ENCODE data around the gene NABP2. TPM values are rescaled to one million over a fixed set of nuclear protein-coding genes. Genes with fewer than 3 reads are reported as not detected.

The NABP2 gene
- total RNA-seq, 1 experiment from 2014 or later = 68.5 TPM

- TF ChIP-seq CTCF (conservative IDR thresholded peaks at IDR 0.05) = no peak
- TF ChIP-seq EZH2 (IDR thresholded peaks at IDR 0.05; ENCODE audit: low read depth) = no peak
- H3K27ac ChIP-seq = no peak overlapping the region
Observed at GRCh38 chr12:56188131-56188777, 35.9 kb upstream of the NABP2 start.

DNA sequence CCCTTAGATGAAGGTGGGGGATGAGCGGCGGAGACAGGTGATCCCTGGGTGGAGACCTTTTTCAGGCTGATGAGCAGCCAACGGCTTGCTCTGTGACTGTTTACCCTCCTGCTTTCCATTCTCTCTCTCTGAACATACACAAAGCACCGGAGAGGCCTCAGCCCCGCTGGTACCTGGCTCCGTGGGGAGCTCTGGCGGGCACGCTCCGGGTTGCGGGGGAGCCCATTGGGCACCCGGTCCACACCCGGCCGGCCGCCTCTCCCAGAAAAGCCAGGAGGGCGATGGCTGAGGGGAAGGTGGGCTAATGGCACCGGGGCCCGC, 35.4 kb upstream of the NABP2 start:
- no peak overlapping the region for H3K27ac ChIP-seq
- H3K79me2 ChIP-seq (ENCODE audit: low read depth) = peaks cover 30% of the 10 kb centered on the region
- peak overlapping the region; percentile 87 for H3K4me3 ChIP-seq
- peaks cover 37% of the 10 kb centered on the region; the same call in 1 of the 2 replicates for H3F3A ChIP-seq (ENCODE audit: insufficient read depth, low read depth)
- H3K36me3 ChIP-seq (ENCODE audit: low read depth) = peaks cover 11% of the 10 kb centered on the region
- no peak for TF ChIP-seq EZH2 (IDR thresholded peaks at IDR 0.05; ENCODE audit: low read depth)
- no peaks in the 10 kb centered on the region for H4K20me1 ChIP-seq (ENCODE audit: insufficient read depth)
- DNase-seq = no peak
- peaks cover 28% of the 10 kb centered on the region for H3K4me1 ChIP-seq (replicated peaks; ENCODE audit: insufficient read depth)
- POLR2A ChIA-PET (ENCODE audit: unreplicated experiment) = interaction anchor here (1.3 kb wide), 1 partner anchor 61 kb away, joined by 13 read pairs; the partner anchor contains the start of gene ESYT1
- H3K27me3 ChIP-seq (ENCODE audit: insufficient read depth, low read depth) = no peaks in the 10 kb centered on the region
- peak overlapping the region; percentile 67 for H2AFZ ChIP-seq
- H3K9me3 ChIP-seq (ENCODE audit: insufficient read depth, low read depth) = no peaks in the 10 kb centered on the region
- intact Hi-C loops (cut with micrococcal nuclease; ENCODE audit: unreplicated experiment) = loop anchor here (1.0 to 2.0 kb wide), 3 partner anchors 62 to 192 kb away; partner anchors contain the start of gene SUOX
- BruUV-seq (replicated peaks) = no TSS peak
- H3K4me2 ChIP-seq = peak overlapping the region; percentile 97
- H3K9me2 ChIP-seq (ENCODE audit: insufficient read depth) = no peaks in the 10 kb centered on the region
- CTCF ChIA-PET = interaction anchor here (0.6 to 1.8 kb wide), 5 partner anchors 33 to 1028 kb away, joined by 3 to 14 read pairs (median 6); partner anchors contain the start of genes ESYT1, NXPH4, RNF41 and ZC3H10

More at GRCh38 chr12:56188131-56188777, 35.9 kb upstream of the NABP2 start:
- Histone ChIP-seq H3K9me3 (ENCODE audit: insufficient read depth, low read depth) (no peaks in the 10 kb centered on the region), H3F3A (ENCODE audit: insufficient read depth, low read depth) (peaks cover 33% of the 10 kb centered on the region; the same call in 1 of the 2 replicates), H2AFZ (peak overlapping the region; percentile 67), H3K36me3 (ENCODE audit: low read depth) (peaks cover 11% of the 10 kb centered on the region), H3K4me1 (replicated peaks; ENCODE audit: insufficient read depth) (peaks cover 28% of the 10 kb centered on the region), H3K79me2 (ENCODE audit: low read depth) (peaks cover 30% of the 10 kb centered on the region), H3K27me3 (ENCODE audit: insufficient read depth, low read depth) (no peaks in the 10 kb centered on the region), H3K4me3 (peak overlapping the region; percentile 87), H4K20me1 (ENCODE audit: insufficient read depth) (no peaks in the 10 kb centered on the region), H3K9me2 (ENCODE audit: insufficient read depth) (no peaks in the 10 kb centered on the region), H3K4me2 (peak overlapping the region; percentile 97)
- intact Hi-C loops (cut with micrococcal nuclease; ENCODE audit: unreplicated experiment) = loop anchor here (1.0 to 2.0 kb wide), 2 partner anchors 141 to 191 kb away; partner anchors contain the start of gene SUOX
- no peak for DNase-seq
- BruUV-seq (replicated peaks) = TSS peak; percentile 27
- POLR2A ChIA-PET (ENCODE audit: unreplicated experiment) = interaction anchor here (1.3 kb wide), 1 partner anchor 61 kb away, joined by 13 read pairs; the partner anchor contains the start of gene ESYT1
- CTCF ChIA-PET = interaction anchor here (0.5 to 1.8 kb wide), 5 partner anchors 65 to 1028 kb away, joined by 3 to 7 read pairs (median 4); partner anchors contain the start of gene NXPH4

DNA sequence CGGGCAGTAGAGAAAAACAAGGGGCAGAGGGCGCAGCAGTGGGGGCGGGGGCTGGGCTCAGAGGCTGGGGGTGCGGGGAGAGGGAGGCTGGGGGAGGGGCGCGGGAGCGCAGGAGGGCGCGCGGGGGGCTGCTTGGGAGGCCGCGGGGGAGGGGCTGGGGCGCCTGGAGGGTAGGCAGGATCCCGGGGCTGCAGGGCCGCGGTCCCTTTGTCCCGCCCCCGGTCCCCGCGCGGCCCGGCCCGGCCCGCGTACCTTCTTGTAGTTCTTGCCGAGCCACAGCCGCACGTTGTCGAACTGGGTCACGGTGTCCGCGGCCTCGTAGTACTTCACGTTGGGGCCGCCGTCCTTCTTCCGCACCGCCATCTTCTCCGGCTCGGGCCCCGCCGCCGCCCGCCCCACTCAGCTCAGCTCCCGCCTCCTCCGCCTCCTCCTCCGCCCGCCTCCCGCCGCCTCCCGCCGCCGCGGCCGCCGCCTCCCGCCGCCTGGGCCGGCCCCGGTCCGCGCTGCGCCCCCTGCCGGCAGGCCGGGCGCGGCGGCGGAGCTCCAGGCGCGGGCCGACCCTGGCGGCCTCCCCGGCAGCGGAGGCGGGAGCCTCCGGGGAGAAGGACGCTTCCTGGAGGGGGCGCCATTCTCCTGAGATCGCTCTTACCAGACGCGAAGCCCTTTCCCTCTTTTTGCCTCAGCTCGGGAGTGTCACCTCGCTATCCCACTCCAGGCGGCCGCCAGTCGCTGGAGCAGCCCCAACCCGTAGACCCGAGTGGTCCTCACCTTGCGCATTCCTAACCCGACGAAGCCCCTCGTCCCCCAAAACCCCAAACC, 34.8 kb upstream of the NABP2 start, which contains the start of gene SMARCC2:
TSS of gene SMARCC2 (minus strand) at position 385 of the 819 bp plus-strand sequence. CDS start at position 363, 22 bp downstream.
- Histone ChIP-seq H3K4me2 (peak within 1 kb of the TSS; percentile 97), H3K4me1 (replicated peaks; ENCODE audit: insufficient read depth) (peaks cover 28% of the 10 kb centered on the region), H3K27me3 (ENCODE audit: insufficient read depth, low read depth) (no peaks in the 10 kb centered on the region), H3F3A (ENCODE audit: insufficient read depth, low read depth) (peaks cover 39% of the 10 kb centered on the region; the same call in 1 of the 2 replicates), H3K9me2 (ENCODE audit: insufficient read depth) (no peaks in the 10 kb centered on the region), H3K9me3 (ENCODE audit: insufficient read depth, low read depth) (no peaks in the 10 kb centered on the region), H4K20me1 (ENCODE audit: insufficient read depth) (no peaks in the 10 kb centered on the region), H3K36me3 (ENCODE audit: low read depth) (peaks cover 11% of the 10 kb centered on the region), H3K79me2 (ENCODE audit: low read depth) (peaks cover 30% of the 10 kb centered on the region), H3K4me3 (peak within 1 kb of the TSS; percentile 99), H2AFZ (peak within 1 kb of the TSS; percentile 96), H3K27ac (peak within 1 kb of the TSS; percentile 85)
- intact Hi-C loops (cut with micrococcal nuclease; ENCODE audit: unreplicated experiment) = loop anchor here (1.0 to 2.0 kb wide), 2 partner anchors 63 to 193 kb away; partner anchors contain the start of gene SUOX
- CTCF ChIA-PET = interaction anchor here (0.7 to 1.8 kb wide), 11 partner anchors 28 to 448 kb away, joined by 3 to 14 read pairs (median 6); partner anchors contain the start of genes ESYT1, PA2G4, RNF41 and RPL41
- POLR2A ChIA-PET (ENCODE audit: unreplicated experiment) = interaction anchor here (0.5 to 1.3 kb wide), 6 partner anchors 32 to 939 kb away, joined by 3 to 15 read pairs (median 4); partner anchors contain the start of genes ESYT1, LRP1 and RNF41
- TF ChIP-seq CTCF (conservative IDR thresholded peaks at IDR 0.05) = peak; percentile 68
- no peak for TF ChIP-seq EZH2 (IDR thresholded peaks at IDR 0.05; ENCODE audit: low read depth)
- peak; percentile 71 to 91 for DNase-seq
- BruUV-seq (replicated peaks) = no TSS peak
